Calu3 (cell line): ENCODE data around the gene LINGO1. TPM values are rescaled to one million over a fixed set of nuclear protein-coding genes. Genes with fewer than 3 reads are reported as not detected.

Experiments used
- BruUV-seq: library from RNA; stranded (reverse); fragments of 400-500 nt; replicated peaks from 2 replicates; lab custom pipeline; 2021; lab: Mats Ljungman, UMichigan
- CTCF ChIA-PET: fragments of 300-600 bp; sonication (Branson Sonifier 250); formaldehyde crosslinking; loops from one replicate; lab custom pipeline; 2022; ENCODE audit warnings: antibody characterized with exemption; lab: Charles Lee
- DNase-seq: peaks from one replicate; pipeline ENCODE4 v3.0.0; 2022
- H3K27ac Mint-ChIP-seq: one replicate; pipeline ENCODE4 v1.8.0; 2022; ENCODE audit warnings: mixed read lengths; ENCODE audit not compliant: unreplicated experiment
- H3K27me3 Mint-ChIP-seq: one replicate; pipeline ENCODE4 v1.8.0; 2022; ENCODE audit warnings: mixed read lengths; ENCODE audit not compliant: unreplicated experiment
- H3K36me3 Mint-ChIP-seq: one replicate; pipeline ENCODE4 v1.8.0; 2022; ENCODE audit warnings: mild to moderate bottlenecking, moderate library complexity, mixed read lengths; ENCODE audit not compliant: insufficient read depth, unreplicated experiment
- H3K4me1 Mint-ChIP-seq: one replicate; pipeline ENCODE4 v1.8.0; 2022; ENCODE audit warnings: mild to moderate bottlenecking, low read depth, mixed read lengths; ENCODE audit not compliant: unreplicated experiment
- H3K4me3 Mint-ChIP-seq: one replicate; pipeline ENCODE4 v1.8.0; 2022; ENCODE audit warnings: mild to moderate bottlenecking, low read depth, moderate library complexity, mixed read lengths; ENCODE audit not compliant: unreplicated experiment
- H3K9me3 Mint-ChIP-seq: one replicate; pipeline ENCODE4 v1.8.0; 2022; ENCODE audit warnings: low read depth, mixed read lengths; ENCODE audit not compliant: unreplicated experiment
- intact Hi-C: fragments of 100-400 bp; cut with micrococcal nuclease; formaldehyde crosslinking; loops from one replicate; pipeline ENCODE4 v1.10.0; 2022; ENCODE audit not compliant: unreplicated experiment
- total RNA-seq: library from RNA; stranded (reverse); gene quantifications from 2 replicates; pipeline ENCODE4 v1.2.3, GENCODE V29; 2022
- TF ChIP-seq, protein P1 (sequence below): fragments of 200-600 bp; IDR thresholded peaks from one replicate; pipeline ENCODE4 v1.8.0; 2022; ENCODE audit warnings: antibody characterized with exemption; ENCODE audit not compliant: unreplicated experiment

Gene LINGO1
- total RNA-seq, 1 experiment from 2014 or later: not detected

- H3K9me3 Mint-ChIP-seq: no peaks in the 10 kb centered on the region
- TF ChIP-seq, protein P1, sequence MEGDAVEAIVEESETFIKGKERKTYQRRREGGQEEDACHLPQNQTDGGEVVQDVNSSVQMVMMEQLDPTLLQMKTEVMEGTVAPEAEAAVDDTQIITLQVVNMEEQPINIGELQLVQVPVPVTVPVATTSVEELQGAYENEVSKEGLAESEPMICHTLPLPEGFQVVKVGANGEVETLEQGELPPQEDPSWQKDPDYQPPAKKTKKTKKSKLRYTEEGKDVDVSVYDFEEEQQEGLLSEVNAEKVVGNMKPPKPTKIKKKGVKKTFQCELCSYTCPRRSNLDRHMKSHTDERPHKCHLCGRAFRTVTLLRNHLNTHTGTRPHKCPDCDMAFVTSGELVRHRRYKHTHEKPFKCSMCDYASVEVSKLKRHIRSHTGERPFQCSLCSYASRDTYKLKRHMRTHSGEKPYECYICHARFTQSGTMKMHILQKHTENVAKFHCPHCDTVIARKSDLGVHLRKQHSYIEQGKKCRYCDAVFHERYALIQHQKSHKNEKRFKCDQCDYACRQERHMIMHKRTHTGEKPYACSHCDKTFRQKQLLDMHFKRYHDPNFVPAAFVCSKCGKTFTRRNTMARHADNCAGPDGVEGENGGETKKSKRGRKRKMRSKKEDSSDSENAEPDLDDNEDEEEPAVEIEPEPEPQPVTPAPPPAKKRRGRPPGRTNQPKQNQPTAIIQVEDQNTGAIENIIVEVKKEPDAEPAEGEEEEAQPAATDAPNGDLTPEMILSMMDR: no peak
- no peaks in the 10 kb centered on the region for H3K4me1 Mint-ChIP-seq
- intact Hi-C loops: no loop called here
- H3K4me3 Mint-ChIP-seq: no peak overlapping the region
- no TSS peak for BruUV-seq
- peaks cover 47% of the 10 kb centered on the region for H3K27me3 Mint-ChIP-seq
- no peak overlapping the region for H3K27ac Mint-ChIP-seq
- DNase-seq: no peak
- CTCF ChIA-PET: no interaction called here
- no peaks in the 10 kb centered on the region for H3K36me3 Mint-ChIP-seq
These were observed 43.2 kb upstream of the LINGO1 start for GRCh38 chr15:77675806-77676415.

DNA sequence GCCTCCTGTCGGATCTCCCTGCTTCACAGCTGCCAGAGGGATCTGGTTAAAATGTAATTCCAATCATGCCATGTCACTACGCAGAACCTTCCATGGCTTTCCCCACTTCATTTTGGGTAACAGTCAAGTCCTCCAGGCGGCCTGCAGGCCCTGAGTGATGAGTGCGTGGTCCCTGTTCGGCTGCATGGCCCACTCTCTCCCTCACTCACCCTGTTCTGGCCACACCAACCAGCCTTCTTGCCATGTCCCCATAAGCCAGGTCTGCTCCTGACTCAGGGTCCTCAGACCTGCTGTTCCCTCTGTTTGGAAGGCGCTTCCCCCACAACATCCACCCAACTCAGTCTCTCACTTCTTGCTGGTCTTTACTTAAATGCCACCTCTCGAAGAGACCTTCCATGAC, 41.6 kb upstream of the LINGO1 start:
- no peaks in the 10 kb centered on the region for H3K9me3 Mint-ChIP-seq
- intact Hi-C loops: no loop called here
- DNase-seq: no peak
- H3K27ac Mint-ChIP-seq: no peak overlapping the region
- TF ChIP-seq, protein P1: no peak
- H3K4me1 Mint-ChIP-seq: no peaks in the 10 kb centered on the region
- H3K27me3 Mint-ChIP-seq: peaks cover 47% of the 10 kb centered on the region
- CTCF ChIA-PET: no interaction called here
- H3K36me3 Mint-ChIP-seq: no peaks in the 10 kb centered on the region
- no TSS peak for BruUV-seq
- no peak overlapping the region for H3K4me3 Mint-ChIP-seq

DNA sequence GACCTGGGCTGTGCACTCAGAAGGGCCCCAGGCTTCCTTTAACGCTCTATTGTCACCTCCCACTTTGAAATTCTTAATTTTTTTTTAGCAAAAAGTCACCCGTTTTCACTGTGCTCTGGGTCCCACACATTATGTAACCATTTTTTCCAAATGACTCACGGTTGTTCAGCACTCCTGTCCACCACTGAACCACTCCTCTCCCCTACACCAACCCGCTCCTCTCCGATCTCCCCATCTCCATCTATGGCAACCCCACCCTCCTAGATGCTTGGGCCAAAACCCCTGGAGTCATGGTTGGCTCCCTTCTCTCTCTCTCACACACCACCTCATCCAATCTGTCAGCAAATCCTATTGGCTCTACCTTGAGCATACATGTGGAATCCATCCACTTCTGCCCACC, 41.2 kb upstream of the LINGO1 start:
- Mint-ChIP-seq H3K36me3 (no peaks in the 10 kb centered on the region), H3K9me3 (no peaks in the 10 kb centered on the region), H3K4me3 (no peak overlapping the region), H3K27me3 (peaks cover 50% of the 10 kb centered on the region), H3K27ac (no peak overlapping the region), H3K4me1 (no peaks in the 10 kb centered on the region)
- CTCF ChIA-PET: no interaction called here
- intact Hi-C loops: no loop called here
- TF ChIP-seq, protein P1: no peak
- BruUV-seq: no TSS peak
- no peak for DNase-seq

GRCh38 chr15:77672135-77672534, 39.4 kb upstream of the LINGO1 start:
- no peaks in the 10 kb centered on the region for H3K36me3 Mint-ChIP-seq
- CTCF ChIA-PET: interaction anchor here (1.1 kb wide), 1 partner anchor 190 kb away, joined by 10 read pairs; no protein-coding TSS in a partner anchor
- H3K9me3 Mint-ChIP-seq: no peaks in the 10 kb centered on the region
- no peak for DNase-seq
- TF ChIP-seq, protein P1: no peak
- no peaks in the 10 kb centered on the region for H3K4me1 Mint-ChIP-seq
- H3K4me3 Mint-ChIP-seq: no peak overlapping the region
- no TSS peak for BruUV-seq
- peaks cover 50% of the 10 kb centered on the region for H3K27me3 Mint-ChIP-seq
- no peak overlapping the region for H3K27ac Mint-ChIP-seq
- intact Hi-C loops: no loop called here
